Loucy (cell line): ENCODE results near the gene TDRD1.

Experiments used
- CTCF ChIP-seq: fragments of 200-600 bp; sonication (generic); conservative IDR thresholded peaks from 2 replicates; pipeline ENCODE4 v1.5.1; 2014; ENCODE audit warnings: mild to moderate bottlenecking, antibody characterized with exemption, low read length
- EZH2phosphoT487 ChIP-seq: fragments of 200-600 bp; IDR thresholded peaks from 2 replicates; pipeline ENCODE4 v1.6.1; 2018; ENCODE audit warnings: antibody characterized with exemption, mild to moderate bottlenecking, moderate library complexity, borderline replicate concordance

DNA sequence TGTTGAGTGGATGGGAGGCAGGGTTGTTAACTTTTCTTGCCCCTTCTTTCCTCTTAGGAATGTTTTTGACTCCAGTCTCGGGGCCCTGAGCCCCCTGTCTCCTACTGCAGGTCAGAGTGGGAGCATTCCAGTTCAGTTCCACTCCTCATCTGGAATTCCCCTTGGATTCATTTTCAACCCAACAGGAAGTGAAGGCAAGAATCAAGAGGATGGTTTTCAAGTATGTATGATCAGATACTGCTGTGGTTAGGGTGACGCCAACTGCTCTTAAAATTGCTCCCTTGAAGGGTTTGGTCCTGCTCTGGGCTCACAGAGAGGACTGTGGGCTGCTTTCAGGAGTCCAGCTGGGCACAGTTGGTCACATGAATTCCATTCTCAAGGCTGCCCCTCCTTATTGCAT lies 81.9 kb downstream of the TDRD1 start:
- TF ChIP-seq CTCF = no peak
- no peak for TF ChIP-seq EZH2phosphoT487
